GM12878 (cell line): ENCODE measurements around the gene KIRREL3. TPM values are rescaled to one million over a fixed set of nuclear protein-coding genes. Genes with fewer than 3 reads are reported as not detected.

Experiments
- ATAC-seq: fragments of 200-7000 bp; cut with Tn5 transposase; 3 replicates; pipeline ENCODE4 v1.9.1; 2020; ENCODE audit warnings: mild to moderate bottlenecking, moderate library complexity
- BruUV-seq: library from RNA; stranded (reverse); fragments of 400-500 nt; replicated peaks from 2 replicates; lab custom pipeline; 2021; lab: Mats Ljungman, UMichigan
- CTCF ChIA-PET: fragments of 300-600 bp; sonication (Branson Sonifier 250); formaldehyde crosslinking; extraction: SDS; loops from one replicate; lab custom pipeline; 2021; ENCODE audit warnings: inconsistent platforms; lab: Yijun Ruan, JAX
- POLR2A ChIA-PET: fragments of 350-600 bp; formaldehyde crosslinking; extraction: SDS; loops from one replicate; lab custom pipeline; 2021; ENCODE audit warnings: inconsistent platforms; lab: Charles Lee
- RAD21 ChIA-PET: fragments of 300-600 bp; sonication (Branson Sonifier 250); formaldehyde crosslinking; loops from one replicate; lab custom pipeline; 2023; ENCODE audit warnings: antibody characterized with exemption; ENCODE audit not compliant: unreplicated experiment; lab: Charles Lee
- SMC1A ChIA-PET: fragments of 300-600 bp; sonication (Branson Sonifier 250); formaldehyde crosslinking; loops from one replicate; lab custom pipeline; 2023; ENCODE audit not compliant: unreplicated experiment, uncharacterized antibody; lab: Charles Lee
- DNase-seq: peaks from one replicate; pipeline ENCODE4 v3.0.0-alpha.2; 2011; ENCODE audit warnings: low read depth, low spot score
- FAIRE-seq: peaks from 3 replicates; lab custom pipeline; 2011; peaks lifted over from hg19 to GRCh38; lab: Jason Lieb, UNC
- H2AFZ ChIP-seq: 2 replicates; pipeline ENCODE4 v1.6.0; 2011; ENCODE audit warnings: low read depth, low read length, control low read depth; ENCODE audit not compliant: control insufficient read depth
- H3K27ac ChIP-seq: 2 replicates; pipeline ENCODE4 v1.5.1; 2011; ENCODE audit warnings: control low read depth; ENCODE audit not compliant: control insufficient read depth, insufficient read depth
- H3K27me3 ChIP-seq, 2 experiments: replicated peaks in 1 of 2; 2 replicates each; pipeline versions ENCODE4 v1.6.0 to v1.6.1; 2011; ENCODE audit warnings: low read length in 1 of 2; ENCODE audit not compliant: control insufficient read depth in 2 of 2, insufficient read depth in 2 of 2
- H3K36me3 ChIP-seq, 2 experiments: 2 replicates each; pipeline ENCODE4 v1.5.1; 2011; ENCODE audit warnings: low read length in 1 of 2; ENCODE audit not compliant: control insufficient read depth in 2 of 2, insufficient read depth in 2 of 2
- H3K4me1 ChIP-seq: 2 replicates; pipeline ENCODE4 v1.6.1; 2011; ENCODE audit warnings: mild to moderate bottlenecking, low read length, moderate library complexity, mixed read lengths; ENCODE audit not compliant: control insufficient read depth, insufficient read depth
- H3K4me2 ChIP-seq: 2 replicates; pipeline ENCODE4 v1.6.0; 2011; ENCODE audit warnings: control low read depth; ENCODE audit not compliant: control insufficient read depth, insufficient read depth
- H3K4me3 ChIP-seq: fragments of 200-600 bp; sonication (generic); 2 replicates; pipeline ENCODE4 v1.5.1; 2016
- H3K79me2 ChIP-seq: 2 replicates; pipeline ENCODE4 v1.6.0; 2011; ENCODE audit warnings: low read length; ENCODE audit not compliant: control insufficient read depth, insufficient read depth
- H3K9ac ChIP-seq: 2 replicates; pipeline ENCODE4 v1.8.0; 2011; ENCODE audit warnings: low read length, control low read depth, mixed read lengths; ENCODE audit not compliant: control insufficient read depth, insufficient read depth
- H3K9me3 ChIP-seq: replicated peaks from 3 replicates; pipeline ENCODE4 v1.5.1; 2011; ENCODE audit warnings: mild to moderate bottlenecking, low read length; ENCODE audit not compliant: control insufficient read depth, insufficient read depth
- H4K20me1 ChIP-seq: 2 replicates; pipeline ENCODE4 v1.6.0; 2011; ENCODE audit not compliant: control insufficient read depth, insufficient read depth
- ATF7 ChIP-seq: fragments of 450-650 bp; IDR thresholded peaks from 2 replicates; pipeline ENCODE4 v1.6.1; 2016; ENCODE audit warnings: low read depth, mild to moderate bottlenecking
- BCL3 ChIP-seq: IDR thresholded peaks from 2 replicates; pipeline ENCODE4 v1.6.1; 2011; ENCODE audit warnings: borderline replicate concordance, low read depth, mild to moderate bottlenecking, moderate library complexity, low read length; ENCODE audit not compliant: insufficient read depth, poor library complexity, severe bottlenecking
- E2F4 ChIP-seq: IDR thresholded peaks from 2 replicates; pipeline ENCODE4 v1.6.1; 2012; ENCODE audit warnings: low read depth, low read length, improper control_type of control experiment
- ETV6 ChIP-seq, 2 experiments: fragments of 450-650 bp in 1 of 2; IDR thresholded peaks in 1 of 2; conservative IDR thresholded peaks in 1 of 2; 2 replicates each; pipeline ENCODE4 v1.6.1; 2014; ENCODE audit warnings: antibody characterized with exemption in 1 of 2, borderline replicate concordance in 1 of 2, low read depth in 1 of 2, mild to moderate bottlenecking in 1 of 2, moderate library complexity in 1 of 2
- EZH2 ChIP-seq: IDR thresholded peaks from 2 replicates; pipeline ENCODE4 v1.6.1; 2012; ENCODE audit warnings: low read depth, mild to moderate bottlenecking, control low read depth, inconsistent platforms, low read length, borderline replicate concordance; ENCODE audit not compliant: control insufficient read depth
- HDAC6 ChIP-seq: fragments of 200-600 bp; sonication (generic); IDR thresholded peaks from one replicate; pipeline ENCODE4 v1.8.0; 2017; ENCODE audit warnings: antibody characterized with exemption; ENCODE audit not compliant: unreplicated experiment
- HDGF ChIP-seq: fragments of 450-650 bp; IDR thresholded peaks from 2 replicates; pipeline ENCODE4 v1.6.1; 2016; ENCODE audit warnings: antibody characterized with exemption
- IRF3 ChIP-seq: fragments of 450-650 bp; IDR thresholded peaks from 2 replicates; pipeline ENCODE4 v1.6.1; 2014; ENCODE audit warnings: mild to moderate bottlenecking
- IRF4 ChIP-seq: IDR thresholded peaks from 2 replicates; pipeline ENCODE4 v1.6.1; 2011; ENCODE audit warnings: low read depth, low read length
- SMARCA5 ChIP-seq: fragments of 450-650 bp; IDR thresholded peaks from 2 replicates; pipeline ENCODE4 v1.6.1; 2017; ENCODE audit warnings: mild to moderate bottlenecking
- STAT3 ChIP-seq: IDR thresholded peaks from 2 replicates; pipeline ENCODE4 v1.6.1; 2011; ENCODE audit warnings: low read depth, low read length, improper control_type of control experiment
- SUZ12 ChIP-seq: fragments of 200-600 bp; sonication (generic); IDR thresholded peaks from one replicate; pipeline ENCODE4 v1.6.1; 2018; ENCODE audit warnings: antibody characterized with exemption, mild to moderate bottlenecking; ENCODE audit not compliant: unreplicated experiment
- ZBED1 ChIP-seq: IDR thresholded peaks from 2 replicates; pipeline ENCODE4 v1.6.1; 2016; ENCODE audit warnings: borderline replicate concordance
- ZBTB33 ChIP-seq: fragments of 450-650 bp; IDR thresholded peaks from 2 replicates; pipeline ENCODE4 v1.6.1; 2017; ENCODE audit warnings: mild to moderate bottlenecking
- ZBTB4 ChIP-seq: fragments of 450-650 bp; formaldehyde crosslinking; IDR thresholded peaks from 2 replicates; pipeline ENCODE4 v1.4.0; 2022; ENCODE audit warnings: mild to moderate bottlenecking, moderate library complexity
- WGBS: methylation state at CpG from one replicate; pipeline ENCODE4 v1.1.6; 2016; ENCODE audit warnings: low lambda C conversion rate; ENCODE audit not compliant: insufficient replicate concordance, insufficient coverage; ENCODE audit errors: missing lambda C conversion rate; 5-methylcytosine and 5-hydroxymethylcytosine counted together
- in situ Hi-C: fragments of 300-500 bp; cut with MboI; formaldehyde crosslinking; loops from 9 replicates; pipeline ENCODE4 v1.14.3; 2018; ENCODE audit warnings: mixed read lengths
- intact Hi-C: fragments of 100-400 bp; cut with micrococcal nuclease; formaldehyde crosslinking; loops from one replicate; pipeline ENCODE4 v1.14.2; 2022; ENCODE audit not compliant: unreplicated experiment
- polyA plus RNA-seq, 11 experiments: library from polyadenylated mRNA; depleted of rRNA in 4 of 11; unstranded in 6 of 11; stranded (reverse) in 5 of 11; fragments of >200 nt; fragmentation: Nextera tagmentation in 4 of 11; fragmentation: Illumina TruSeq in 1 of 11; extraction: Ambion mirVana in 4 of 11; extraction: Trizol in 1 of 11; gene quantifications; 1 replicate in 1 of 11; 2 replicates in 10 of 11; pipeline versions ENCODE4 v1.2.1 to v1.2.3, GENCODE V29; 2011 to 2016; ENCODE audit warnings: inconsistent platforms in 2 of 11, missing spikeins in 2 of 11, low read depth in 1 of 11
- total RNA-seq, 4 experiments: library from RNA; depleted of rRNA in 3 of 4; stranded (reverse); fragments of >200 nt in 3 of 4; fragmentation: Illumina TruSeq in 1 of 4; extraction: Trizol in 1 of 4; gene quantifications; 2 replicates each; pipeline versions ENCODE4 v1.2.1 to v1.2.3, GENCODE V29; 2013 to 2021

KIRREL3 gene
- total and polyA plus RNA-seq, 10 of the 15 experiments (the other 5 are each of a cell fraction or from before 2014, with no cell fraction given), result under 0.01 TPM; not detected in 9

- Histone ChIP-seq H3K79me2 (no peaks in the 10 kb centered on the region), H2AFZ (no peak overlapping the region), H3K36me3 (no peaks in the 10 kb centered on the region), H3K4me2 (no peak overlapping the region), H3K9me3 (no peaks in the 10 kb centered on the region; the same call in 2 of the 3 replicates), H3K4me1 (peaks cover 5% of the 10 kb centered on the region; the same call in 1 of the 2 replicates), H3K9ac (no peak overlapping the region), H3K27ac (no peak overlapping the region), H3K4me3 (no peak overlapping the region), H3K27me3 (no peaks in the 10 kb centered on the region), H4K20me1 (no peaks in the 10 kb centered on the region)
- intact Hi-C loops, result no loop called here
- FAIRE-seq (no peak), DNase-seq (peak; percentile 15), ATAC-seq (peak; percentile 70)
- BruUV-seq, result no TSS peak
- in situ Hi-C loops, result no loop called here
- ChIA-PET SMC1A (no interaction called here), CTCF (no interaction called here), POLR2A (no interaction called here), RAD21 (no interaction called here)
- WGBS, result 5% methylated on average over 3 of the region's 3 CpGs
- no peak for TF ChIP-seq ZBTB4 (CRISPR knock-in tag)
- no peak for TF ChIP-seq ATF7
- TF ChIP-seq ETV6 (conservative IDR thresholded peaks at IDR 0.05 in 1 of 2, IDR thresholded peaks at IDR 0.05 in 1 of 2; ENCODE audit: borderline replicate concordance in 1 of 2, low read depth in 1 of 2), result no peak
- no peak for TF ChIP-seq BCL3
- TF ChIP-seq SMARCA5, result no peak
- no peak for TF ChIP-seq HDAC6
- TF ChIP-seq EZH2, result no peak
- no peak for TF ChIP-seq ZBED1
- no peak for TF ChIP-seq HDGF
- TF ChIP-seq STAT3, result no peak
- no peak for TF ChIP-seq E2F4
- TF ChIP-seq IRF3, result no peak
- TF ChIP-seq IRF4, result peak; percentile 28; the same call in 1 of the 2 replicates
- no peak for TF ChIP-seq SUZ12
- TF ChIP-seq ZBTB33, result no peak
These were observed 81.3 kb downstream of the KIRREL3 start for GRCh38 chr11:126919147-126919823.
